MCF 10A (cell line): ENCODE results near the gene SOAT2. TPM values are rescaled to one million over a fixed set of nuclear protein-coding genes. Genes with fewer than 3 reads are reported as not detected.

Experiments
- BruUV-seq: library from RNA; stranded (reverse); fragments of 400-500 nt; replicated peaks from 2 replicates; lab custom pipeline; 2021; lab: Mats Ljungman, UMichigan
- CTCF ChIA-PET: fragments of 300-600 bp; sonication (Branson Sonifier 250); formaldehyde crosslinking; extraction: SDS; loops from one replicate; lab custom pipeline; 2021; ENCODE audit warnings: antibody characterized with exemption, inconsistent platforms; lab: Yijun Ruan, JAX
- POLR2A ChIA-PET: fragments of 300-600, 350-650 bp; sonication (Branson Sonifier 250); formaldehyde crosslinking; extraction: SDS; loops from one replicate; lab custom pipeline; 2020; ENCODE audit warnings: antibody characterized with exemption, inconsistent platforms; lab: Yijun Ruan, JAX
- DNase-seq: peaks from one replicate; pipeline ENCODE4 v3.0.0-alpha.2; 2018; ENCODE audit not compliant: unreplicated experiment
- H3K27ac Mint-ChIP-seq: one replicate; pipeline ENCODE4 v1.8.0; 2022; ENCODE audit warnings: mild to moderate bottlenecking, low read depth, mixed read lengths; ENCODE audit not compliant: unreplicated experiment
- H3K27me3 Mint-ChIP-seq: one replicate; pipeline ENCODE4 v1.8.0; 2022; ENCODE audit warnings: mixed read lengths; ENCODE audit not compliant: insufficient read depth, unreplicated experiment
- H3K36me3 Mint-ChIP-seq: one replicate; pipeline ENCODE4 v1.8.0; 2022; ENCODE audit warnings: mild to moderate bottlenecking, moderate library complexity, mixed read lengths; ENCODE audit not compliant: insufficient read depth, unreplicated experiment
- H3K4me1 Mint-ChIP-seq: one replicate; pipeline ENCODE4 v1.8.0; 2022; ENCODE audit warnings: mixed read lengths; ENCODE audit not compliant: insufficient read depth, unreplicated experiment
- H3K4me3 Mint-ChIP-seq: one replicate; pipeline ENCODE4 v1.8.0; 2022; ENCODE audit warnings: mild to moderate bottlenecking, moderate library complexity, mixed read lengths; ENCODE audit not compliant: unreplicated experiment
- H3K9me3 Mint-ChIP-seq: one replicate; pipeline ENCODE4 v1.8.0; 2022; ENCODE audit warnings: mixed read lengths; ENCODE audit not compliant: unreplicated experiment
- intact Hi-C: fragments of 100-400 bp; cut with micrococcal nuclease; formaldehyde crosslinking; loops from 2 replicates; pipeline ENCODE4 v1.14.1; 2022
- total RNA-seq: library from RNA; stranded (reverse); gene quantifications from 2 replicates; pipeline ENCODE4 v1.2.3, GENCODE V29; 2022
- TF ChIP-seq, protein P1 (sequence below): fragments of 200-600 bp; IDR thresholded peaks from one replicate; pipeline ENCODE4 v1.8.0; 2022; ENCODE audit warnings: antibody characterized with exemption, mild to moderate bottlenecking; ENCODE audit not compliant: unreplicated experiment

SOAT2 gene
- total RNA-seq, 1 experiment from 2014 or later, result not detected

DNA sequence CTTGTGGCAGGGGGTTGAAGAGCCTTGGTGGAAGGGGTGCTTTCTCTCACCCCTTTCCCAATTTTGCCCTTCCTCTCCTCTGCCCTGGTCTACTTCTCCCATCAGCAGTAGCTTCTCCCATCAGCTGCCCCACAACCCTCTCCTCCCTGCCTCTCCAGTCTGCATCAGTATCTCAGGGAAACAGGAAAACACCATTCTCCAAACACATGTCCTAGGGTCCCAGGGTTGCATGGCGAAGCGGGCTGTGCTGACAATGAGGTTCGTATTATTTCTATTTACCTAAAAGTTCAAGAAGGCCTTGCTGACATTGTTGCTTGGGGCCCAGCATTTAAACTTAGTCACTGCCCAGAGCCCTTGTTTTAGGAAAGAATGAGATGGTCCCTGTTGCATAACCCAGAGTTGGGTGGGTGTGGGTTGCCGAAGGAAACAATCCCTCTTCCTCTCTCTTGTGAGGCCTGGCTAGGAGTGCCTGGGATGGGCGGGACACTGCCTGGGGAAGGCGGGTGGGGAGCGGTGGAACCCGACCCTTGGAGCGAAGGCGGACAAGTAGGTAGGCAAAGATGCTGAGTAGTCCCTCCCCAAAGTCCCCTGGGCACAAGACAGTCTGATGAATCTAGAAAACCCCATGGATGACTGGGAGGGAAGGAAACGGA is 7.1 kb upstream of the SOAT2 start:
- no TSS peak for BruUV-seq
- Mint-ChIP-seq H3K9me3 (no peaks in the 10 kb centered on the region), H3K27ac (no peak overlapping the region), H3K4me3 (peak overlapping the region; percentile 73), H3K27me3 (no peaks in the 10 kb centered on the region), H3K4me1 (peaks cover 26% of the 10 kb centered on the region), H3K36me3 (peaks cover 7% of the 10 kb centered on the region)
- ChIA-PET POLR2A (interaction anchor here (0.9 to 1.5 kb wide), 2 partner anchors 11 to 48 kb away, joined by 3 to 7 read pairs; no protein-coding TSS in a partner anchor), CTCF (interaction anchor here (3.9 to 14.2 kb wide), 3 partner anchors 10 to 42 kb away, joined by 18 to 267 read pairs (median 42); no protein-coding TSS in a partner anchor)
- TF ChIP-seq, protein P1, sequence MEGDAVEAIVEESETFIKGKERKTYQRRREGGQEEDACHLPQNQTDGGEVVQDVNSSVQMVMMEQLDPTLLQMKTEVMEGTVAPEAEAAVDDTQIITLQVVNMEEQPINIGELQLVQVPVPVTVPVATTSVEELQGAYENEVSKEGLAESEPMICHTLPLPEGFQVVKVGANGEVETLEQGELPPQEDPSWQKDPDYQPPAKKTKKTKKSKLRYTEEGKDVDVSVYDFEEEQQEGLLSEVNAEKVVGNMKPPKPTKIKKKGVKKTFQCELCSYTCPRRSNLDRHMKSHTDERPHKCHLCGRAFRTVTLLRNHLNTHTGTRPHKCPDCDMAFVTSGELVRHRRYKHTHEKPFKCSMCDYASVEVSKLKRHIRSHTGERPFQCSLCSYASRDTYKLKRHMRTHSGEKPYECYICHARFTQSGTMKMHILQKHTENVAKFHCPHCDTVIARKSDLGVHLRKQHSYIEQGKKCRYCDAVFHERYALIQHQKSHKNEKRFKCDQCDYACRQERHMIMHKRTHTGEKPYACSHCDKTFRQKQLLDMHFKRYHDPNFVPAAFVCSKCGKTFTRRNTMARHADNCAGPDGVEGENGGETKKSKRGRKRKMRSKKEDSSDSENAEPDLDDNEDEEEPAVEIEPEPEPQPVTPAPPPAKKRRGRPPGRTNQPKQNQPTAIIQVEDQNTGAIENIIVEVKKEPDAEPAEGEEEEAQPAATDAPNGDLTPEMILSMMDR, result no peak
- intact Hi-C loops, result no loop called here
- peak; percentile 75 for DNase-seq

DNA sequence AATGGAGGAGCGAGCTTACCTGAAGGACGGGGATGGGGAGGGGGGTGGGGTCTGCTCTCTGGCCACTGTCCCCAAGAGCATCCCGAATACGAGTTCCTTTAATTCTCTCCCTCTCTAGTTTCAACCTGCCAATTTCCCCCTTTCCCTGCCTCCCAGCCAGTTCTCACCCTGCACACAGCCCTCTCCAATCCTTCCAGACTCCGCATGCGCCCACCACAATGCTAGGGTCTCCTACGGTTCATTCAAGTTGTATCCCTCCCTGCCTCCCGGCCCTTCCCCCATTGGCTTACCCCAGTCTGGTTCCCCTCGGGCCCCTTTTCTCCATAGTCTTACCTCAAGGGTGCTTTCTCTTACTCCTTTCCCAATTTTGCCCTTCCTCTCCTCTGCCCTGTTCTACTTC is 6.5 kb upstream of the SOAT2 start:
- BruUV-seq, result no TSS peak
- Mint-ChIP-seq H3K36me3 (peaks cover 7% of the 10 kb centered on the region), H3K27ac (peak overlapping the region; percentile 4), H3K4me1 (peaks cover 26% of the 10 kb centered on the region), H3K4me3 (peak overlapping the region; percentile 73), H3K27me3 (no peaks in the 10 kb centered on the region), H3K9me3 (no peaks in the 10 kb centered on the region)
- CTCF ChIA-PET, result interaction anchor here (0.9 to 14.2 kb wide), 4 partner anchors 11 to 43 kb away, joined by 3 to 267 read pairs (median 30); no protein-coding TSS in a partner anchor
- TF ChIP-seq, protein P1, result no peak
- intact Hi-C loops, result no loop called here
- POLR2A ChIA-PET, result interaction anchor here (0.6 to 5.7 kb wide), 8 partner anchors 17 to 753 kb away, joined by 3 to 55 read pairs (median 6); partner anchors contain the start of genes SPRYD3 and TNS2
- no peak for DNase-seq

DNA sequence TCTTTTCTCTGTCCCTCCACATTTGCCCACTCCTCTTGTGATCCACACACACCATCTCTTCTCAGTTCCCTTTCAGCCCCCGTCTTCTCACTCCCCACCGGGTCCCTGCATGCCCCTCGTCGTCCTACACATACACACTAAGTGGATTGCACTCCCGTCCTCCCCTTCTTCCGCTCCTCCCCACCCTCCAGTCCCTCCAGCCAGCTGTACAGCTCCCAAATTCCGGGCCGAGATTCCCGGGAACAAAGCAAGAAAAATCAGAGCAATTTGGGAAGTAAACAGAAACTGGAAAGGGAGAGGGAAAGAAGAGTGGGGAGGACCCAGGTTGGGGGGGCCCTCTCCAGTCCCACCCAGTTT is 6.1 kb upstream of the SOAT2 start:
- H3K4me1 Mint-ChIP-seq, result peaks cover 26% of the 10 kb centered on the region

More for the DNA sequence above, 6.1 kb upstream of the SOAT2 start:
- BruUV-seq, result no TSS peak
- TF ChIP-seq, protein P1, result no peak
- Mint-ChIP-seq H3K27me3 (no peaks in the 10 kb centered on the region), H3K4me3 (peak overlapping the region; percentile 73), H3K9me3 (no peaks in the 10 kb centered on the region), H3K27ac (peak overlapping the region; percentile 4), H3K36me3 (peaks cover 7% of the 10 kb centered on the region)
- intact Hi-C loops, result no loop called here
- ChIA-PET POLR2A (interaction anchor here (0.6 to 5.7 kb wide), 9 partner anchors 17 to 754 kb away, joined by 3 to 55 read pairs (median 4); partner anchors contain the start of genes SPRYD3 and TNS2), CTCF (interaction anchor here (0.9 to 14.2 kb wide), 4 partner anchors 11 to 43 kb away, joined by 3 to 267 read pairs (median 30); no protein-coding TSS in a partner anchor)
- DNase-seq, result peak; percentile 29
